ENCODE measurements around the gene AUTS2.

AUTS2 gene

DNA sequence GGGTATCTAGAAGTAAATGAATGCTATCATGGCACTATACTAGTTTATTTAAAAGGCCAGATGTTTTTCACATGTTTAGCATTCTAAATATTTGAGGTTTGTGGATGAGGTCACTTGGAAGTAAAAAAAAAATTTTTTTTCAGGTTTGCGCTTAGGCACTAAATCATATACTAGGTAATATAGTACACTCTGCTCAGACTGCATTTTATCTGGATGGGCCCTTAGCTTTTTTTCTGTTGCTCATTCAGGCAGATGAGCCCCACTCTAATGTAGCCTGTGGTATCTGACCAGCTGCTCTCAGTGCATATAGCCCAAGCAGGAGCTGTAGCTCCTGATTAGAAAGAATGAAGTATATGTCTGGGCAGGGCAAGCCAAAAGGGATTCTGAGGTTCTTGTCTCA, 210.1 kb downstream of the AUTS2 start:
- peaks cover 4% of the 10 kb centered on the region; the same call in 1 of the 2 replicates for H4K20me1 ChIP-seq (ENCODE audit: low read depth, low read length)
- no peaks in the 10 kb centered on the region for H3K27me3 ChIP-seq (ENCODE audit: low read length)
- no peak overlapping the region for H3K4me3 ChIP-seq (ENCODE audit: insufficient read depth, low read length, poor library complexity, severe bottlenecking)
- no peak overlapping the region for H3K27ac ChIP-seq (ENCODE audit: low read depth, low read length)
- H3F3A ChIP-seq (ENCODE audit: insufficient read depth) = no peaks in the 10 kb centered on the region
- H3K79me2 ChIP-seq (ENCODE audit: insufficient read depth, low read length) = peaks cover 10% of the 10 kb centered on the region; the same call in 1 of the 2 replicates
- no peak overlapping the region for H3K4me2 ChIP-seq (ENCODE audit: low read depth, low read length, poor library complexity, severe bottlenecking)
- H3K9ac ChIP-seq (ENCODE audit: low read length) = no peak overlapping the region
- H3K36me3 ChIP-seq (ENCODE audit: low read length) = no peaks in the 10 kb centered on the region
- H3K9me2 ChIP-seq (replicated peaks; ENCODE audit: insufficient read depth, low read length) = no peaks in the 10 kb centered on the region
- H3K9me3 ChIP-seq (ENCODE audit: insufficient read depth, low read length) = no peaks in the 10 kb centered on the region
- no peak overlapping the region for H2AFZ ChIP-seq (ENCODE audit: low read depth, low read length, severe bottlenecking)
- no peak for TF ChIP-seq EZH2phosphoT487 (conservative IDR thresholded peaks at IDR 0.05; ENCODE audit: low read length)
- TF ChIP-seq, protein P1, sequence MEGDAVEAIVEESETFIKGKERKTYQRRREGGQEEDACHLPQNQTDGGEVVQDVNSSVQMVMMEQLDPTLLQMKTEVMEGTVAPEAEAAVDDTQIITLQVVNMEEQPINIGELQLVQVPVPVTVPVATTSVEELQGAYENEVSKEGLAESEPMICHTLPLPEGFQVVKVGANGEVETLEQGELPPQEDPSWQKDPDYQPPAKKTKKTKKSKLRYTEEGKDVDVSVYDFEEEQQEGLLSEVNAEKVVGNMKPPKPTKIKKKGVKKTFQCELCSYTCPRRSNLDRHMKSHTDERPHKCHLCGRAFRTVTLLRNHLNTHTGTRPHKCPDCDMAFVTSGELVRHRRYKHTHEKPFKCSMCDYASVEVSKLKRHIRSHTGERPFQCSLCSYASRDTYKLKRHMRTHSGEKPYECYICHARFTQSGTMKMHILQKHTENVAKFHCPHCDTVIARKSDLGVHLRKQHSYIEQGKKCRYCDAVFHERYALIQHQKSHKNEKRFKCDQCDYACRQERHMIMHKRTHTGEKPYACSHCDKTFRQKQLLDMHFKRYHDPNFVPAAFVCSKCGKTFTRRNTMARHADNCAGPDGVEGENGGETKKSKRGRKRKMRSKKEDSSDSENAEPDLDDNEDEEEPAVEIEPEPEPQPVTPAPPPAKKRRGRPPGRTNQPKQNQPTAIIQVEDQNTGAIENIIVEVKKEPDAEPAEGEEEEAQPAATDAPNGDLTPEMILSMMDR (IDR thresholded peaks at IDR 0.05; ENCODE audit: insufficient read depth, low read length, poor library complexity, severe bottlenecking) = no peak

DNA sequence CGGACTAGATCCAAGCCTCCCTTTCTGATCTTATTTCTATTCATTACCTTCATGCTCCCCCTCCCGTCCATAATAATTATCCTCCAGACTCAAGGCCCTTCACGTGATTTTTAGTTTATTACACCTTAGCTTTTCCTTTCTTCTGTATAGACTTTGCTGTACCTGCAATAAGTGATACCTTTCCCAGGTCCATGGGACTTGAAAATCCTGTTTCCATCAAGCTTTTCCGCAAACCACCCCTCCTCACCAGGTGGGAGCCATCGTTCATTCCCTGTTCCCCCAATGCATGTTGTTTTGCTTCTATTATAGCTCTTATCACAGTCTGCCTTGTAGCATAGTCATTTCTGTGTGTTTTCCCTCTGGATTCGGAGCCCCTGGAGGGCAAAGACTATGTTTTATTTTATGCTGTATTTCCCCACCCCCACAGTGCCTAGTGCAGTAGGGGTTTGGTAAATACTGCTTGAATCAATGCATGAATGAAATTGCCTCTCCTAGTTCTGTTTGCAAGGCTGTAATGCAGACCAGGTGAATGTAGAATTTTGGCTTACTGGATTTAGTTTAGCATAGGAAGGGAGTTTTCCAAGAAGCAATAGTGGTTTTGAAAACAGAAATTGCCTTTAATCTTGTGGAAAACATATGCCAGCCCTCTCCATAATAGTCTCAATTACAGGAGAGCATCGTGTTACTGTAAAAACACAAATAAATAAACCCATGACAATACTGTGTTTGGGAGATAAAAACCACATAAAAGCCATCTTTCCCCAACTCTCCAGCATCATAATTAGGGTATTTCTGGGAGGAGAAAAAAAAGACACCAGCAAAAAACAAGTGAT, 213.4 kb downstream of the AUTS2 start:
- Histone ChIP-seq H4K20me1 (ENCODE audit: low read depth, low read length) (peaks cover 12% of the 10 kb centered on the region; the same call in 1 of the 2 replicates), H3K9me3 (ENCODE audit: insufficient read depth, low read length) (no peaks in the 10 kb centered on the region), H3K36me3 (ENCODE audit: low read length) (no peaks in the 10 kb centered on the region), H3K27me3 (ENCODE audit: low read length) (no peaks in the 10 kb centered on the region), H3K4me3 (ENCODE audit: insufficient read depth, low read length, poor library complexity, severe bottlenecking) (no peak overlapping the region), H3K27ac (ENCODE audit: low read depth, low read length) (no peak overlapping the region), H3K9ac (ENCODE audit: low read length) (no peak overlapping the region), H2AFZ (ENCODE audit: low read depth, low read length, severe bottlenecking) (no peak overlapping the region), H3K79me2 (ENCODE audit: insufficient read depth, low read length) (peaks cover 19% of the 10 kb centered on the region; the same call in 1 of the 2 replicates), H3K4me2 (ENCODE audit: low read depth, low read length, poor library complexity, severe bottlenecking) (no peak overlapping the region), H3F3A (ENCODE audit: insufficient read depth) (no peaks in the 10 kb centered on the region), H3K9me2 (replicated peaks; ENCODE audit: insufficient read depth, low read length) (no peaks in the 10 kb centered on the region)
- no peak for TF ChIP-seq EZH2phosphoT487 (conservative IDR thresholded peaks at IDR 0.05; ENCODE audit: low read length)
- TF ChIP-seq, protein P1 (IDR thresholded peaks at IDR 0.05; ENCODE audit: insufficient read depth, low read length, poor library complexity, severe bottlenecking) = no peak

DNA sequence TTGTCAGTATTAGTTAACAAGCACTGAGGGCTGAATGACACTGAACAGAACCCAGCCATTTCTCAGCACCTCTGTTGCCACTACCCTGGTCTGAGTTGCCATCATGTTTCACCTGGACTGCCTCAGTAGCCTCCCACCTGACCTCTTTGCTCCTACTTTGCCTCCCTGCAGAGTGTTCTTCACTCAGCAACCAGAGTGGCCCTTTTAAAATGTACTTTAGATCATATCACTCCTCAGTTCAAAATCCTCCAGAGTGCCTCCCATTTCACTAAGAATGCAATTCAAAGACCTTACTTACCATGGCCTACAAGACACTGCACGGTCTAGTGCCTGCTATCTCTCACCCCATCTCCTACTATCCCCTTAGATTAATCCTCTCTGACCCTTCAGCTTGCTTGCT, 214.5 kb downstream of the AUTS2 start:
- peaks cover 12% of the 10 kb centered on the region; the same call in 1 of the 2 replicates for H4K20me1 ChIP-seq (ENCODE audit: low read depth, low read length)
- H3K36me3 ChIP-seq (ENCODE audit: low read length) = no peaks in the 10 kb centered on the region
- H3F3A ChIP-seq (ENCODE audit: insufficient read depth) = no peaks in the 10 kb centered on the region
- H3K4me3 ChIP-seq (ENCODE audit: insufficient read depth, low read length, poor library complexity, severe bottlenecking) = no peak overlapping the region
- H3K27ac ChIP-seq (ENCODE audit: low read depth, low read length) = no peak overlapping the region
- no peak overlapping the region for H3K4me2 ChIP-seq (ENCODE audit: low read depth, low read length, poor library complexity, severe bottlenecking)
- no peak for TF ChIP-seq EZH2phosphoT487 (conservative IDR thresholded peaks at IDR 0.05; ENCODE audit: low read length)
- TF ChIP-seq, protein P1 (IDR thresholded peaks at IDR 0.05; ENCODE audit: insufficient read depth, low read length, poor library complexity, severe bottlenecking) = no peak
- H3K9me3 ChIP-seq (ENCODE audit: insufficient read depth, low read length) = no peaks in the 10 kb centered on the region
- no peak overlapping the region for H3K9ac ChIP-seq (ENCODE audit: low read length)
- H2AFZ ChIP-seq (ENCODE audit: low read depth, low read length, severe bottlenecking) = no peak overlapping the region
- H3K27me3 ChIP-seq (ENCODE audit: low read length) = no peaks in the 10 kb centered on the region
- H3K9me2 ChIP-seq (replicated peaks; ENCODE audit: insufficient read depth, low read length) = no peaks in the 10 kb centered on the region
- peaks cover 19% of the 10 kb centered on the region; the same call in 1 of the 2 replicates for H3K79me2 ChIP-seq (ENCODE audit: insufficient read depth, low read length)

All from SU-DHL-6 (cell line).